ENCODE data around the gene AMIGO1. TPM values are rescaled to one million over a fixed set of nuclear protein-coding genes. Genes with fewer than 3 reads are reported as not detected.

AMIGO1 gene
- total RNA-seq, 1 donor from 2014 or later, result 3.0 TPM

DNA sequence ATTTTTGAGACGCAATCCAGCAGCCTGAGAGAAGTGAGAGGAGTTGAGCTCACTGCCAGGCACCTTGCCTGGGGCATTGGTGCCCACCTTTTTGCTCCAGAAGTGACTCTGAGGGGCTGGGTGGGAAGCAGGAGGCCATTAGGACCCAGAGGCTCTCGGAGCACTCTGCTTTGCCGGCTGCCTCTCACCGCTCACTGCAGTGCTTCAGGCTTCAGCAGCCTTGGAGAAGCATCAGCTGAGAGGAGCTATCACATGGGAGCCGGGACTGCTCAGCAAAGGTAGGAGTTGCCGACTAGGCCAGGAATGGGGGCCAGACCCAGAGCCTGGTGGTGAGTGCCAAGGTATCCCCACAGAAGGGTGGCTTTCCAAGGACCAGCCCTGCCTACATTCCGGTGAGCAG lies 30.1 kb upstream of the AMIGO1 start, which contains the start of gene GPR61:
GPR61 (plus strand) TSS at position 197 of the 400 bp plus-strand sequence. CDS start 3,151 bp downstream, outside the sequence.
- TF ChIP-seq, protein P1, sequence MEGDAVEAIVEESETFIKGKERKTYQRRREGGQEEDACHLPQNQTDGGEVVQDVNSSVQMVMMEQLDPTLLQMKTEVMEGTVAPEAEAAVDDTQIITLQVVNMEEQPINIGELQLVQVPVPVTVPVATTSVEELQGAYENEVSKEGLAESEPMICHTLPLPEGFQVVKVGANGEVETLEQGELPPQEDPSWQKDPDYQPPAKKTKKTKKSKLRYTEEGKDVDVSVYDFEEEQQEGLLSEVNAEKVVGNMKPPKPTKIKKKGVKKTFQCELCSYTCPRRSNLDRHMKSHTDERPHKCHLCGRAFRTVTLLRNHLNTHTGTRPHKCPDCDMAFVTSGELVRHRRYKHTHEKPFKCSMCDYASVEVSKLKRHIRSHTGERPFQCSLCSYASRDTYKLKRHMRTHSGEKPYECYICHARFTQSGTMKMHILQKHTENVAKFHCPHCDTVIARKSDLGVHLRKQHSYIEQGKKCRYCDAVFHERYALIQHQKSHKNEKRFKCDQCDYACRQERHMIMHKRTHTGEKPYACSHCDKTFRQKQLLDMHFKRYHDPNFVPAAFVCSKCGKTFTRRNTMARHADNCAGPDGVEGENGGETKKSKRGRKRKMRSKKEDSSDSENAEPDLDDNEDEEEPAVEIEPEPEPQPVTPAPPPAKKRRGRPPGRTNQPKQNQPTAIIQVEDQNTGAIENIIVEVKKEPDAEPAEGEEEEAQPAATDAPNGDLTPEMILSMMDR (IDR thresholded peaks at IDR 0.05; ENCODE audit: insufficient read depth, low read length, poor library complexity, severe bottlenecking), result no peak
- Histone ChIP-seq H3K4me3 (ENCODE audit: low read depth, low read length) (no peak within 1 kb of the TSS), H3K27me3 (ENCODE audit: control insufficient read depth, insufficient read depth, low read length) (no peaks in the 10 kb centered on the region), H3K36me3 (ENCODE audit: control insufficient read depth, insufficient read depth, low read length) (no peaks in the 10 kb centered on the region)
- DNase-seq (ENCODE audit: low read depth), result no peak

DNA sequence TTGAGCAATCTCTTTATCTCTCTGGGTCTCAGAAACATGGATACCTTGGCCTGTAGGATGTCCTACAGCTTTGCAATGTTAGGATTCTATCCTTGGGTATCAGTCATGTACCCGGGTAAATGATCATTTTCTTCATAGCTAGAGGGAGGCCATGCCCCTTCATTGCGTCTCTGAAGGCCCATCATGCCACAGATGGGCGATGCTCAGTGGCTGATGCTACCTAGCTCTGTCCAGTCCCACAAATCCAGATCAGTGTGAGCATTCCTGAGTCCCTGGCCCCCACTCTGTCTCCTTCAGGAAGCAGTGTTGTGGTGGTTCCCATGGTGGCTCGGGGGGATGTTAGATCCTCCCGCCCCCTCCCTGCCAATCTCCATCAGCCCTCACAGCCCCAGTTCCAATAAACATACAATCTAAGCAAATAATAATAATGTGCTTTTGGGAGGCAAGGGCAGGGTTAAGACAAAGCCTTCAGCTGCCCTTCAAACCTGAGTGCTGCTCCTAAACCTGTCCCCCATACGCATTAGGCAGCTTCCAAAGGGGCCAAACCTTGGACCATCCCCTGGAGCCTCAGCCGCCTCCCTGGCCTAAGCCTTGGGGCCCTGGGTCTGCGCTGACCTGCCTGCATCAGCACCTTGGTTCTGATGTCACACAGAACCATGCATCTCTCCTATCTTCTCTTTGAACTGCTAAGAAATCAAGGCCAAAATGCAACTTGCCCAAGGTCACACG lies 29.5 kb upstream of the AMIGO1 start:
- Histone ChIP-seq H3K36me3 (ENCODE audit: control insufficient read depth, insufficient read depth, low read length) (no peaks in the 10 kb centered on the region), H3K27me3 (ENCODE audit: control insufficient read depth, insufficient read depth, low read length) (no peaks in the 10 kb centered on the region), H3K4me3 (ENCODE audit: low read depth, low read length) (no peak overlapping the region)
- TF ChIP-seq, protein P1 (IDR thresholded peaks at IDR 0.05; ENCODE audit: insufficient read depth, low read length, poor library complexity, severe bottlenecking), result no peak
- DNase-seq (ENCODE audit: low read depth), result no peak

DNA sequence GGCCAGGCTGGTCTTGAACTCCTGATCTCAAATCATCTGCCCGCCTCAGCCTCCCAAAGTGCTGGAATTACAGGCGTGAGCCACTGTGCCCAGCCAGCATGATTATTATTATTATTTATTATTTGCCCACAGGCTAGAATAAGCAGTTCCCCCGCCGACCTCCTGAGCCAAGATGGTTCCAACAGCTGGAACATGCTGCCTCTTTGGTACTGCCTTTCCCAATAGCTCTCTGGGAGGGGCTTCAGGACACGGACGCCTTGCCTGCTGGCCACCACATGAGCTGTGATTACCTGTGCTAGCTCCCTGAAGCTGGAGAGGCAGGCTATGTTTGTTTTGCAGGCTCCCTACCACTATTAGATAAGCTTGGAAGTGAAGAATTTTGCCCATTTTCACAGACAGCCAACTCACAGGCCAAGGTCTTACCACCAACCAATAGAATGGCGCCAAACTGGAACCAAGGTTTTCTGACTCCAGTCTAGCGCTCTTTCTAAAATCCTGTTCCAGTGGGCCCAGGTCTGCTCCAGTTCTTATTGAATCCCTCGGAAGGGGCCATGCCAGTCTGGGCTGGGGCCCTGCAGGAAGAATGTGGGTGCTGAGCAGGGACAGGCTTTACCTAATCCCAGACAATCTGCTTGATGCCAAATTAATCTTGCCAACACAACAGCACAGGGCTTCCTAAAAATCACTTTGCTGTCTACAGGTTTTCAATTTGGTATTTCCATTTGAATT lies 28.1 kb upstream of the AMIGO1 start:
- no peak for DNase-seq (ENCODE audit: low read depth)
- no peaks in the 10 kb centered on the region for H3K36me3 ChIP-seq (ENCODE audit: control insufficient read depth, insufficient read depth, low read length)
- H3K4me3 ChIP-seq (ENCODE audit: low read depth, low read length), result no peak overlapping the region
- TF ChIP-seq, protein P1 (IDR thresholded peaks at IDR 0.05; ENCODE audit: insufficient read depth, low read length, poor library complexity, severe bottlenecking), result no peak
- H3K27me3 ChIP-seq (ENCODE audit: control insufficient read depth, insufficient read depth, low read length), result no peaks in the 10 kb centered on the region

DNA sequence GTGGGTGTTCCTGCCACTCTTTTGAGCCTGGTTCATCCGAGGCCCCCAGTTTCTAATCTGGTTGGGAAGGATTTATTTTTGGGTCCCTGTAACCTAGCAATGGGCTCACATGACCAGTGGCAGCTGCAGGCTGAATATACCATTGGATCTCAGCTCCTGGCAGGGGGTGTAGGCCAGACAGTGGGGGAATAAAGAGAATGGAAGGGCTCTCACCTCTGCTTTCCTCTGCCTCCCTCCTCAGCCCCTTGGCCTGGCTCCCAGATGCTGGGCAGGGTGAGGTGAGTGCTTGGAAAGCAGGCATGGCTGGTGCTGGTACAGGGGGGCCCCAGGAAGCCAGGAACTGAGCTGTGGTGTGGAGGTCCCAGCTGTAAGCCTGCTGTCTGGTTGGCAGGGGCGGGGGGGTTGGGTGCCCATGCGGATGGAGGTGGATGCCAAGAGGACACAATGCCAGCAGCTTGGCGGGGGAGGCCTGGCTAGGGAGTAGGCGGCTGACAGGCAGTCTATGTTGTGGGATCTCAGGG lies 26.5 kb upstream of the AMIGO1 start:
- Histone ChIP-seq H3K36me3 (ENCODE audit: control insufficient read depth, insufficient read depth, low read length) (no peaks in the 10 kb centered on the region), H3K27me3 (ENCODE audit: control insufficient read depth, insufficient read depth, low read length) (no peaks in the 10 kb centered on the region), H3K4me3 (ENCODE audit: low read depth, low read length) (no peak overlapping the region)
- no peak for DNase-seq (ENCODE audit: low read depth)
- TF ChIP-seq, protein P1 (IDR thresholded peaks at IDR 0.05; ENCODE audit: insufficient read depth, low read length, poor library complexity, severe bottlenecking), result no peak

DNA sequence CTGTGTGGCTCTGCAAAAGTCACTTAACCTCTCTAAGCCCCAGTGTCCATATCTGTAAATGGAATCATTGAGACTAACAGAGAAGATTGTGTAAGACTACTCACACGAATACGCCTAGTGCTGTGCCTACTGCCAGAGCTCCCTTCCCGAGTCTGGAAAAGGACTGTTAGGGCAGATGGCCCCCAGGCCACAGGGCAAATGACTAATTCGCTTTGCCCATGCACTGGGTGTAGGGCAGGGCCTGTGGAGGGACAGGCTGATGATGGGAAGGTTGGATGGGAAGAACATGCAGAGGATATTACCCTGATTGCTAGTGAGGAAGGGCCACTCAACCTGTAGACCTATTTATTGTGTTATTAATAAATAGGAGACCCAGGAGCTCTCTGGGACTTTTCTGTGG lies 26.0 kb upstream of the AMIGO1 start:
- TF ChIP-seq, protein P1 (IDR thresholded peaks at IDR 0.05; ENCODE audit: insufficient read depth, low read length, poor library complexity, severe bottlenecking), result no peak
- no peaks in the 10 kb centered on the region for H3K36me3 ChIP-seq (ENCODE audit: control insufficient read depth, insufficient read depth, low read length)
- no peak for DNase-seq (ENCODE audit: low read depth)
- H3K27me3 ChIP-seq (ENCODE audit: control insufficient read depth, insufficient read depth, low read length), result no peaks in the 10 kb centered on the region
- no peak overlapping the region for H3K4me3 ChIP-seq (ENCODE audit: low read depth, low read length)
